CD4-positive, alpha-beta T cell (primary cell): ENCODE measurements around the gene ARHGAP30. TPM values are rescaled to one million over a fixed set of nuclear protein-coding genes. Genes with fewer than 3 reads are reported as not detected.
"Not testable (repeated sequence)": the region's sequence is repeated elsewhere in the genome, so short reads cannot be mapped to it uniquely, and the experiment has no call there.

ENCODE experiments used
- ATAC-seq: fragments of 200-7000 bp; cut with Tn5 transposase; one replicate; pipeline ENCODE4 v1.10.0; 2022; ENCODE audit warnings: mild to moderate bottlenecking; ENCODE audit not compliant: poor library complexity
- CTCF ChIA-PET: fragments of 350-600 bp; sonication (Branson Sonifier 250); formaldehyde crosslinking; loops from one replicate; lab custom pipeline; 2021; ENCODE audit warnings: antibody characterized with exemption, inconsistent platforms; lab: Charles Lee
- POLR2A ChIA-PET: fragments of 350-600 bp; sonication (Branson Sonifier 250); formaldehyde crosslinking; loops from one replicate; lab custom pipeline; 2021; ENCODE audit warnings: antibody characterized with exemption, inconsistent platforms; lab: Charles Lee
- DNase-seq, 14 experiments: peaks; one replicate each; pipeline ENCODE4 v3.0.0-alpha.2; 2013 to 2020; ENCODE audit warnings: mixed read lengths in 2 of 14
- H3K27ac ChIP-seq, 2 donors: one replicate each; pipeline versions ENCODE4 v1.5.1 to v1.7.0; 2013; ENCODE audit warnings: low read length in 2 of 2, low read depth in 1 of 2, mild to moderate bottlenecking in 1 of 2
- H3K27me3 ChIP-seq, 2 experiments: 1 replicate in 1 of 2; 2 replicates in 1 of 2; pipeline versions ENCODE4 v1.6.1 to v1.7.0; 2013; ENCODE audit warnings: low read length in 2 of 2, control low read depth in 1 of 2, mild to moderate bottlenecking in 1 of 2, moderate library complexity in 1 of 2; ENCODE audit not compliant: insufficient read depth in 2 of 2, control insufficient read depth in 1 of 2
- H3K36me3 ChIP-seq: one replicate; pipeline ENCODE4 v1.6.1; 2013; ENCODE audit warnings: low read length, control low read depth; ENCODE audit not compliant: insufficient read depth
- H3K4me1 ChIP-seq: one replicate; pipeline ENCODE4 v1.6.1; 2013; ENCODE audit warnings: low read length, control low read depth; ENCODE audit not compliant: insufficient read depth
- H3K4me3 ChIP-seq: one replicate; pipeline ENCODE4 v1.5.1; 2013; ENCODE audit warnings: mild to moderate bottlenecking, low read length, moderate library complexity
- H3K9me3 ChIP-seq, 2 experiments: 1 replicate in 1 of 2; 2 replicates in 1 of 2; pipeline versions ENCODE4 v1.6.1 to v1.7.0; 2013; ENCODE audit warnings: low read length in 2 of 2, mild to moderate bottlenecking in 2 of 2, control low read depth in 1 of 2, moderate library complexity in 1 of 2; ENCODE audit not compliant: control insufficient read depth in 1 of 2, insufficient read depth in 1 of 2
- H3K27ac Mint-ChIP-seq: one replicate; pipeline ENCODE4 v1.8.0; 2020; ENCODE audit warnings: mixed read lengths
- H3K27me3 Mint-ChIP-seq: one replicate; pipeline ENCODE4 v1.8.0; 2021; ENCODE audit warnings: mixed read lengths
- H3K36me3 Mint-ChIP-seq: one replicate; pipeline ENCODE4 v1.8.0; 2021; ENCODE audit warnings: low read depth, mixed read lengths
- H3K4me1 Mint-ChIP-seq: one replicate; pipeline ENCODE4 v1.8.0; 2021; ENCODE audit warnings: low read depth, mixed read lengths
- H3K4me3 Mint-ChIP-seq: one replicate; pipeline ENCODE4 v1.8.0; 2020; ENCODE audit warnings: mild to moderate bottlenecking, mixed read lengths
- H3K9me3 Mint-ChIP-seq: one replicate; pipeline ENCODE4 v1.8.0; 2020; ENCODE audit warnings: mixed read lengths
- CTCF ChIP-seq: fragments of 200-600 bp; IDR thresholded peaks from one replicate; pipeline ENCODE4 v1.8.0; 2022; ENCODE audit warnings: antibody characterized with exemption, mild to moderate bottlenecking
- intact Hi-C, 2 experiments: fragments of 100-400 bp; cut with DNase I in 1 of 2; cut with micrococcal nuclease in 1 of 2; formaldehyde crosslinking; loops; one replicate each; pipeline versions ENCODE4 v1.15.1 to v1.9.0; 2023 to 2025; cut with DNase I, micrococcal nuclease
- total RNA-seq, 174 experiments: library from RNA in 2 of 174; stranded (reverse) in 2 of 174; gene quantifications; one replicate each; pipeline ENCODE4 v1.2.3 and lab custom pipeline; 2021 to 2026

ARHGAP30 gene
- total RNA-seq, 2 experiments from 2014 or later: 76.6 to 78.9 TPM

- ATAC-seq: no peak
- TF ChIP-seq CTCF: no peak
- Mint-ChIP-seq H3K4me1 (peaks cover 17% of the 10 kb centered on the region), H3K36me3 (peaks cover 4% of the 10 kb centered on the region), H3K27me3 (no peaks in the 10 kb centered on the region), H3K9me3 (no peaks in the 10 kb centered on the region), H3K27ac (no peak overlapping the region), H3K4me3 (no peak overlapping the region)
- no peaks in the 10 kb centered on the region for H3K9me3 ChIP-seq
- peaks cover 17% of the 10 kb centered on the region for H3K4me1 ChIP-seq
- H3K27me3 ChIP-seq: no peaks in the 10 kb centered on the region
- DNase-seq: no peak
- H3K36me3 ChIP-seq: no peaks in the 10 kb centered on the region
- ChIA-PET POLR2A (interaction anchor here (1.3 kb wide), 1 partner anchor 12 kb away, joined by 5 read pairs; the partner anchor contains the start of gene USF1), CTCF (interaction anchor here (1.4 kb wide), 1 partner anchor 44 kb away, joined by 5 read pairs; no protein-coding TSS in a partner anchor)
- intact Hi-C loops: no loop called here
- H3K4me3 ChIP-seq: no peak overlapping the region
- H3K27ac ChIP-seq: no peak overlapping the region
Observed at GRCh38 chr1:161033751-161034150, 35.9 kb downstream of the ARHGAP30 start.

GRCh38 chr1:161032409-161032808 lies 37.3 kb downstream of the ARHGAP30 start:
- H3K27ac Mint-ChIP-seq: no peak overlapping the region
- TF ChIP-seq CTCF: no peak
- H3K27ac ChIP-seq: no peak overlapping the region
- H3K4me3 Mint-ChIP-seq: no peak overlapping the region
- no peaks in the 10 kb centered on the region for H3K36me3 Mint-ChIP-seq
- intact Hi-C loops: no loop called here
- no peaks in the 10 kb centered on the region for H3K36me3 ChIP-seq
- H3K4me1 ChIP-seq: peaks cover 5% of the 10 kb centered on the region
- no peaks in the 10 kb centered on the region for H3K27me3 Mint-ChIP-seq
- H3K4me1 Mint-ChIP-seq: peaks cover 10% of the 10 kb centered on the region
- H3K27me3 ChIP-seq: no peaks in the 10 kb centered on the region
- H3K4me3 ChIP-seq: no peak overlapping the region
- H3K9me3 ChIP-seq: no peaks in the 10 kb centered on the region
- DNase-seq: no peak
- H3K9me3 Mint-ChIP-seq: no peaks in the 10 kb centered on the region
- ATAC-seq: no peak
- CTCF ChIA-PET: interaction anchor here (1.4 kb wide), 2 partner anchors 35 to 42 kb away, joined by 3 to 5 read pairs; no protein-coding TSS in a partner anchor
- POLR2A ChIA-PET: interaction anchor here (0.6 to 1.4 kb wide), 4 partner anchors 11 to 366 kb away, joined by 3 to 6 read pairs (median 4); partner anchors contain the start of genes ARHGAP30, F11R and USF1

DNA sequence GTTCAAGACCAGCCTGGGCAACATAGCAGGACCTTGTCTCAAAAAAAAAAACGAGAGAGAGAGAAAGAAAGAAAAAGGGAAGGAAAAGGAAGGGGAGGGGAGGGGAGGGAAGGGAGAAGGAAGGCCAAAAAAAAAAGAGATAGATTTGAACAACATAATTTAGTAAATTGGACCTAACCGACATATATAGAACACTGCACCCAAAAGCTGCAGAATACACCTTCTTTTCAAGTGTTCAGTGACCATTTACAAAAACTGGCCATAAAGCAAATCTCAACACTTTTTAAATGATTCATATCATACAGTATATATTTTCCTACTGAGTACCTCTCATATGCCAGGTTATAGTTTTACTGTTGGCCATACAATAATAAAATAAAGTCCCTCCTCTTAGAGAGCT lies 37.8 kb downstream of the ARHGAP30 start:
- H3K4me3 ChIP-seq: no peak overlapping the region
- no peaks in the 10 kb centered on the region for H3K27me3 ChIP-seq
- no peaks in the 10 kb centered on the region for H3K9me3 ChIP-seq
- H3K36me3 ChIP-seq: no peaks in the 10 kb centered on the region
- peaks cover 6% of the 10 kb centered on the region for H3K4me1 Mint-ChIP-seq
- ATAC-seq (no peak), DNase-seq (no peak)
- no peak for TF ChIP-seq CTCF
- no peak overlapping the region for H3K4me3 Mint-ChIP-seq
- H3K36me3 Mint-ChIP-seq: no peaks in the 10 kb centered on the region
- H3K27ac Mint-ChIP-seq: no peak overlapping the region
- intact Hi-C loops: no loop called here
- no peaks in the 10 kb centered on the region for H3K9me3 Mint-ChIP-seq
- H3K27me3 Mint-ChIP-seq: no peaks in the 10 kb centered on the region
- no peaks in the 10 kb centered on the region for H3K4me1 ChIP-seq
- ChIA-PET POLR2A (interaction anchor here (0.6 to 1.4 kb wide), 5 partner anchors 11 to 365 kb away, joined by 3 to 6 read pairs (median 4); partner anchors contain the start of genes ARHGAP30, F11R and USF1), CTCF (no interaction called here)
- no peak overlapping the region for H3K27ac ChIP-seq

GRCh38 chr1:161029466-161029865 lies 40.2 kb downstream of the ARHGAP30 start:
- H3K27me3 Mint-ChIP-seq, H3K27ac ChIP-seq, H3K4me1 Mint-ChIP-seq, H3K36me3 ChIP-seq, H3K9me3 ChIP-seq, H3K4me3 ChIP-seq, H3K27ac Mint-ChIP-seq, H3K36me3 Mint-ChIP-seq, DNase-seq, POLR2A ChIA-PET, H3K4me1 ChIP-seq, CTCF ChIA-PET, ATAC-seq, H3K9me3 Mint-ChIP-seq, H3K27me3 ChIP-seq, intact Hi-C loops, H3K4me3 Mint-ChIP-seq: not testable (repeated sequence)

DNA sequence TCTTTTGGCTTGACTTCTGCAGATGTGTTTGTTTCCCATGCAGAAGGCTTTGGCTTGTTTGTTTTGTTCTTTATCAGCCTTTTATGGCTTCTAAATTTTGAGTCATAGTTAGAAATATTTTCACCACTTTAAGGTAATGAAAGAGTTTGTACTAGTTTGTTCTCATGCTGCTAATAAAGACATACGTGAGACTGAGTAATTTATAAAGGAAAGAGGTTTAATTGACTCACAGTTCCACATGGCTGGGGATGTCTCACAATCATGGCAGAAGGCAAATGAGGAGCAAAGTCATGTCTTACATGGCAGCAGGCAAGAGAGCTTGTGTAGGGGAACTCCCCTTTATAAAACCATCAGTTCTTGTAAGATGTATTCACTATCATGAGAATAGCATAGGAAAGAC lies 42.7 kb downstream of the ARHGAP30 start:
- H3K36me3 ChIP-seq, ATAC-seq, H3K27me3 Mint-ChIP-seq, H3K9me3 ChIP-seq, H3K4me3 Mint-ChIP-seq, H3K36me3 Mint-ChIP-seq, H3K9me3 Mint-ChIP-seq, intact Hi-C loops, H3K27ac Mint-ChIP-seq, H3K27me3 ChIP-seq, H3K4me3 ChIP-seq, DNase-seq, H3K4me1 ChIP-seq, H3K27ac ChIP-seq, H3K4me1 Mint-ChIP-seq: not testable (repeated sequence)
- ChIA-PET POLR2A (interaction anchor here (0.6 to 1.9 kb wide), 4 partner anchors 13 to 18 kb away, joined by 3 to 8 read pairs (median 5); partner anchors contain the start of gene USF1), CTCF (interaction anchor here (0.7 to 1.3 kb wide), 2 partner anchors 14 to 21 kb away, joined by 3 to 11 read pairs; no protein-coding TSS in a partner anchor)
